Activated CD8-positive, alpha-beta memory T cell treated with anti-CD3 and anti-CD28 coated beads for 48 hours (primary cell): ENCODE data around the gene FADS6.

Experiments
- DNase-seq, 3 experiments: peaks; one replicate each; pipeline ENCODE4 v3.0.0-alpha.2; 2020; ENCODE audit warnings: low read depth in 2 of 3, low spot score in 2 of 3

FADS6 gene

GRCh38 chr17:74892974-74893911, at the start of gene FADS6:
Gene FADS6 (minus strand): TSS chr17:74893633. CDS start chr17:74893595, 38 bp downstream.
- no peak for DNase-seq

GRCh38 chr17:74941128-74941725, 47.8 kb upstream of the FADS6 start:
- DNase-seq = no peak

GRCh38 chr17:74939534-74939933, 46.1 kb upstream of the FADS6 start:
- DNase-seq = no peak

GRCh38 chr17:74938194-74938950, 44.9 kb upstream of the FADS6 start:
- no peak for DNase-seq

GRCh38 chr17:74937064-74938051, 43.9 kb upstream of the FADS6 start:
- no peak for DNase-seq

- DNase-seq = no peak
Measured at GRCh38 chr17:74936470-74936799, 43.0 kb upstream of the FADS6 start.

GRCh38 chr17:74935585-74936469, 42.4 kb upstream of the FADS6 start, which contains the start of gene OTOP3:
Gene OTOP3 (plus strand): TSS chr17:74935898. CDS start chr17:74935922, 24 bp downstream.
- DNase-seq = no peak

GRCh38 chr17:74935048-74935447, 41.6 kb upstream of the FADS6 start:
- DNase-seq = no peak

GRCh38 chr17:74930535-74931036, 37.2 kb upstream of the FADS6 start:
- no peak for DNase-seq

- no peak for DNase-seq
Measured at GRCh38 chr17:74928786-74929185, 35.4 kb upstream of the FADS6 start.

GRCh38 chr17:74925242-74925641, 31.8 kb upstream of the FADS6 start:
- no peak for DNase-seq

- DNase-seq = no peak
Measured at GRCh38 chr17:74924250-74924948, 31.0 kb upstream of the FADS6 start, which contains the start of gene OTOP2. Gene OTOP2 (plus strand): TSS chr17:74924273. CDS start chr17:74924633, 360 bp downstream.

- peak; percentile 37 to 87 (median 75) for DNase-seq
Measured at GRCh38 chr17:74923538-74924249, 30.3 kb upstream of the FADS6 start.

GRCh38 chr17:74922694-74923537, 29.5 kb upstream of the FADS6 start, which contains the start of gene USH1G:
Gene USH1G (minus strand): TSS chr17:74923255. CDS start chr17:74923073, 182 bp downstream.
- DNase-seq = no peak

- no peak for DNase-seq
Measured at GRCh38 chr17:74922172-74922571, 28.7 kb upstream of the FADS6 start.

GRCh38 chr17:74921769-74922168, 28.3 kb upstream of the FADS6 start:
- DNase-seq = no peak
